Measurements from ENCODE around the gene CRTC1.

CRTC1 gene

DNA sequence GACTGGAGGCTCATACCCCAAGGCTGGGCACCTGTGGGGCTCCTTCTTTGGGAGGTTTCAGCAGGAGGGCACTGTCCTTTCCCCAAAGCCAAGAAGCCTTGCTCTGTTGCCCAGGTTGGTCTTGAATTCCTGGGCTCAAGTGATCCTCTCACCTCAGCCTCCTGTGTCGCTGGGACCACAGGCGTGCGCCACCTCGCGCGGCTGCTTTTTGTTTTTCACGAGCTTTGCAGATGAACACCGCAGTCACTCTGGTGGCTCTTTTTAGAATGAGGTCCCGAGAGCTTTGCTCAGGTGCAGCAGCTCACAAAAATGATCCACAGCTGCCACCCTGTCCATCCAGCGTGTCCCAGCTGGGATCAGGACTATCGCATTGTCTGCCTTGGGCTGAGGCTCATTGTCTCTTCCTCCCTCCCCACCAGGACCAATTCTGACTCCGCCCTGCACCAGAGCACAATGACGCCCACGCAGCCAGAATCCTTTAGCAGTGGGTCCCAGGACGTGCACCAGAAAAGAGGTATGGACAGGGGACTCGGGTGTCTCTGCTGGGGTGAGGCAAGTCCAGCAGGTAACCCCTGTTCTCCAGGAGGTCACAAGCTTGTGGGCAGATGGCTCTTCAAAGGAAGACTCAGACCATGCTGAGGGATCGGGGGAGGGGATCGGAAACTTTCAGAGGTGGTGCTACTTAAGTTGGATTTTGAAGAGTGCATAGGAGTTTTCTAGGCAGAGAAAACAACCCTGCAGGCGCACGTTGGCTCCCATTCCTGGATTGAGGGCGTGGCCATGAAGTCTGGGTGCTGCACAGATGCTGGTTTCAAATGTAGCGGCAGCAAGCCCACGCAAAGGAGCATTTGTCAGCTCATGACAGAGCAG lies 66.1 kb downstream of the CRTC1 start:
- Histone ChIP-seq H3K9me3 (ENCODE audit: control insufficient read depth, insufficient read depth, low read length) (no peaks in the 10 kb centered on the region), H3K36me3 (ENCODE audit: control insufficient read depth, low read length) (no peaks in the 10 kb centered on the region), H3K9me2 (replicated peaks; ENCODE audit: control insufficient read depth, low read length) (no peaks in the 10 kb centered on the region), H3K4me1 (ENCODE audit: control insufficient read depth, low read length) (no peaks in the 10 kb centered on the region), H3K4me2 (ENCODE audit: low read length) (no peak overlapping the region), H3F3A (ENCODE audit: control insufficient read depth, insufficient read depth) (no peaks in the 10 kb centered on the region), H3K27me3 (ENCODE audit: control insufficient read depth, low read length) (no peaks in the 10 kb centered on the region), H3K27ac (ENCODE audit: low read depth, low read length) (no peak overlapping the region), H3K79me2 (ENCODE audit: control insufficient read depth, low read length) (no peaks in the 10 kb centered on the region), H3K4me3 (ENCODE audit: low read length) (no peak overlapping the region), H4K20me1 (ENCODE audit: control insufficient read depth, insufficient read depth, low read depth, low read length) (no peaks in the 10 kb centered on the region)
- no peak for TF ChIP-seq EZH2phosphoT487 (IDR thresholded peaks at IDR 0.05; ENCODE audit: borderline replicate concordance, low read length)
- TF ChIP-seq, protein P1, sequence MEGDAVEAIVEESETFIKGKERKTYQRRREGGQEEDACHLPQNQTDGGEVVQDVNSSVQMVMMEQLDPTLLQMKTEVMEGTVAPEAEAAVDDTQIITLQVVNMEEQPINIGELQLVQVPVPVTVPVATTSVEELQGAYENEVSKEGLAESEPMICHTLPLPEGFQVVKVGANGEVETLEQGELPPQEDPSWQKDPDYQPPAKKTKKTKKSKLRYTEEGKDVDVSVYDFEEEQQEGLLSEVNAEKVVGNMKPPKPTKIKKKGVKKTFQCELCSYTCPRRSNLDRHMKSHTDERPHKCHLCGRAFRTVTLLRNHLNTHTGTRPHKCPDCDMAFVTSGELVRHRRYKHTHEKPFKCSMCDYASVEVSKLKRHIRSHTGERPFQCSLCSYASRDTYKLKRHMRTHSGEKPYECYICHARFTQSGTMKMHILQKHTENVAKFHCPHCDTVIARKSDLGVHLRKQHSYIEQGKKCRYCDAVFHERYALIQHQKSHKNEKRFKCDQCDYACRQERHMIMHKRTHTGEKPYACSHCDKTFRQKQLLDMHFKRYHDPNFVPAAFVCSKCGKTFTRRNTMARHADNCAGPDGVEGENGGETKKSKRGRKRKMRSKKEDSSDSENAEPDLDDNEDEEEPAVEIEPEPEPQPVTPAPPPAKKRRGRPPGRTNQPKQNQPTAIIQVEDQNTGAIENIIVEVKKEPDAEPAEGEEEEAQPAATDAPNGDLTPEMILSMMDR (IDR thresholded peaks at IDR 0.05; ENCODE audit: low read depth, low read length, poor library complexity, severe bottlenecking): no peak

DNA sequence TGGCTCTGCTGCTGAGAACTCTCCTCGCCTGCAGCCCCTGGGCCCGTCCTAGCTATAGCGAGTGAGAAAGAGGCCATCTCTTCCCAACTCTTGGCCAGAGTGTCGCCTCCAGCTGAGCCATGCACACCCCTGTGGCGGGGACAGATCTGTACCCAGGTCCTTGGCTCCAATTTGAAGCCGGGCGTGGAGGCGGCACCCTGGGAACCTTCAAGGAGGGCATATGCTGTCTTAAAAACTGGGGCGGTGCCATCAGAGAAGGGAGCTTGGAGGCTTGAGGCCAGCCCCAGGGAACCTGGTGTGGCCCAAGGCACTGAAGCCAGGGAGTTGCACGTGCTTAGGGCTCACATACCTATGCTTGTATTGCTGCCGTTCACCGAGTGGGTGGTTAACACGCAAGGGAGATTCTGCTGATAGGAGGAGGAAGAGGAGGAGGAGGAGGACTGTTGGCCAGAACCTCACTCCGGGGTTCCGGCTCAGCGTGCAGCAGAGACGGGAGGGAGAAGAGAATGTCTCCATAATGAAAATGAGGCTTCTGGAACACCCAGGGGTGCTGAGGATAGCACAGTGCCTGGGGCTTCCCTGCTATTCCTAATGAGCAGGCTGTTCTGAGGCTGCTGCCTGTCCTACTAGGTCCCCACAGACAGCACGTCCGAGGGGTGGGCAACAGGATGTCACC lies 67.0 kb downstream of the CRTC1 start:
- H3K4me2 ChIP-seq (ENCODE audit: low read length): no peak overlapping the region
- TF ChIP-seq, protein P1 (IDR thresholded peaks at IDR 0.05; ENCODE audit: low read depth, low read length, poor library complexity, severe bottlenecking): no peak
- TF ChIP-seq EZH2phosphoT487 (IDR thresholded peaks at IDR 0.05; ENCODE audit: borderline replicate concordance, low read length): no peak
- H4K20me1 ChIP-seq (ENCODE audit: control insufficient read depth, insufficient read depth, low read depth, low read length): no peaks in the 10 kb centered on the region
- no peaks in the 10 kb centered on the region for H3K27me3 ChIP-seq (ENCODE audit: control insufficient read depth, low read length)
- no peaks in the 10 kb centered on the region for H3K9me3 ChIP-seq (ENCODE audit: control insufficient read depth, insufficient read depth, low read length)
- H3K4me3 ChIP-seq (ENCODE audit: low read length): no peak overlapping the region
- H3K36me3 ChIP-seq (ENCODE audit: control insufficient read depth, low read length): no peaks in the 10 kb centered on the region
- H3K9me2 ChIP-seq (replicated peaks; ENCODE audit: control insufficient read depth, low read length): no peaks in the 10 kb centered on the region
- H3K27ac ChIP-seq (ENCODE audit: low read depth, low read length): no peak overlapping the region
- H3K4me1 ChIP-seq (ENCODE audit: control insufficient read depth, low read length): no peaks in the 10 kb centered on the region
- no peaks in the 10 kb centered on the region for H3K79me2 ChIP-seq (ENCODE audit: control insufficient read depth, low read length)
- H3F3A ChIP-seq (ENCODE audit: control insufficient read depth, insufficient read depth): no peaks in the 10 kb centered on the region

DNA sequence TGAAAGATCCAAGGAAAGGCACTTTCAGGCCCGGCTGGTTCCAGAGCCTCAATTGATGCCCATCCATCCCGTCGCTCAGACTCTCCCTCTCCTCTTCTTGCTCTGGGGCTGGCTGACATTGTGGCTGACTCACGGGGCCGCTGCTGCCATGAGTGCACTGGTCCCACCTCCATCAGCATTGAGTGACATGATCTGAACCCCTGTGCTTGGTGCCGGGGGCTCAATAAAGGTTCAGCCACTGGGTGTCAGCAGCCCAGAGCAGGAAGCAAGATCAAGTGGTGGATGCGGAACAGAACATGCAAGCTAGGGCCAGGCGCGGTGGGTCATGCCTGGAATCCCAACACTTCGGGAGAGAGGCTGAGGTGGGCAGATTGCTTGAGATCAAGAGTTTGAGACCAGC lies 68.1 kb downstream of the CRTC1 start:
- Histone ChIP-seq H3K4me3 (ENCODE audit: low read length) (no peak overlapping the region), H3K27me3 (ENCODE audit: control insufficient read depth, low read length) (no peaks in the 10 kb centered on the region), H3K27ac (ENCODE audit: low read depth, low read length) (no peak overlapping the region), H3K9me3 (ENCODE audit: control insufficient read depth, insufficient read depth, low read length) (no peaks in the 10 kb centered on the region), H3K4me1 (ENCODE audit: control insufficient read depth, low read length) (no peaks in the 10 kb centered on the region), H4K20me1 (ENCODE audit: control insufficient read depth, insufficient read depth, low read depth, low read length) (no peaks in the 10 kb centered on the region), H3K4me2 (ENCODE audit: low read length) (no peak overlapping the region), H3K79me2 (ENCODE audit: control insufficient read depth, low read length) (no peaks in the 10 kb centered on the region), H3K9me2 (replicated peaks; ENCODE audit: control insufficient read depth, low read length) (no peaks in the 10 kb centered on the region), H3K36me3 (ENCODE audit: control insufficient read depth, low read length) (no peaks in the 10 kb centered on the region), H3F3A (ENCODE audit: control insufficient read depth, insufficient read depth) (no peaks in the 10 kb centered on the region)
- TF ChIP-seq, protein P1 (IDR thresholded peaks at IDR 0.05; ENCODE audit: low read depth, low read length, poor library complexity, severe bottlenecking): no peak
- no peak for TF ChIP-seq EZH2phosphoT487 (IDR thresholded peaks at IDR 0.05; ENCODE audit: borderline replicate concordance, low read length)

Measured in DOHH2 (cell line).